IMR-90 (cell line): ENCODE data around the gene TMEM92. TPM values are rescaled to one million over a fixed set of nuclear protein-coding genes. Genes with fewer than 3 reads are reported as not detected.

Experiments
- ATAC-seq: fragments of 200-7000 bp; cut with Tn5 transposase; 2 replicates; pipeline ENCODE4 v1.9.1; 2020; ENCODE audit warnings: low read depth, mild to moderate bottlenecking, moderate library complexity
- BruUV-seq: library from RNA; stranded (reverse); fragments of 400-500 nt; replicated peaks from 2 replicates; lab custom pipeline; 2021; lab: Mats Ljungman, UMichigan
- CTCF ChIA-PET: fragments of 300-600 bp; formaldehyde crosslinking; extraction: SDS; loops from one replicate; lab custom pipeline; 2021; ENCODE audit warnings: antibody characterized with exemption; lab: Yijun Ruan, JAX
- POLR2A ChIA-PET: fragments of 300-600 bp; sonication (Branson Sonifier 250); formaldehyde crosslinking; loops from one replicate; lab custom pipeline; 2022; ENCODE audit warnings: antibody characterized with exemption; ENCODE audit not compliant: unreplicated experiment; lab: Charles Lee
- DNase-seq: peaks from one replicate; pipeline ENCODE4 v3.0.0; 2013
- H2AFZ ChIP-seq: replicated peaks from 2 replicates; pipeline ENCODE3; 2013; ENCODE audit warnings: low read length, mild to moderate bottlenecking; ENCODE audit not compliant: poor library complexity
- H2AK5ac ChIP-seq: 2 replicates; pipeline ENCODE4 v1.6.1; 2013; ENCODE audit warnings: low read depth, low read length, inconsistent platforms
- H2AK9ac ChIP-seq: replicated peaks from 2 replicates; pipeline ENCODE3; 2013; ENCODE audit warnings: mild to moderate bottlenecking, low read depth, low read length, moderate library complexity; ENCODE audit not compliant: poor library complexity
- H2BK120ac ChIP-seq: 2 replicates; pipeline ENCODE4 v1.6.1; 2013; ENCODE audit warnings: low read depth, low read length, inconsistent platforms
- H2BK15ac ChIP-seq: 3 replicates; pipeline ENCODE4 v1.6.1; 2013; ENCODE audit warnings: low read depth, low read length, inconsistent platforms
- H2BK20ac ChIP-seq: 2 replicates; pipeline ENCODE4 v1.6.1; 2013; ENCODE audit warnings: low read depth, mild to moderate bottlenecking, inconsistent platforms, low read length, moderate library complexity
- H2BK5ac ChIP-seq: 2 replicates; pipeline ENCODE4 v1.6.1; 2013; ENCODE audit warnings: mild to moderate bottlenecking, low read depth, low read length, inconsistent platforms; ENCODE audit not compliant: poor library complexity, severe bottlenecking
- H3K14ac ChIP-seq: replicated peaks from 2 replicates; pipeline ENCODE4 v1.6.1; 2013; ENCODE audit warnings: low read depth, low read length, inconsistent platforms
- H3K18ac ChIP-seq: 2 replicates; pipeline ENCODE4 v1.6.1; 2013; ENCODE audit warnings: low read depth, low read length, control low read depth
- H3K23ac ChIP-seq: 2 replicates; pipeline ENCODE4 v1.6.1; 2013; ENCODE audit warnings: low read depth, low read length, inconsistent platforms
- H3K27ac ChIP-seq: 2 replicates; pipeline ENCODE4 v1.5.1; 2013; ENCODE audit warnings: mild to moderate bottlenecking, control low read depth, low read length; ENCODE audit not compliant: insufficient read depth
- H3K27me3 ChIP-seq: 2 replicates; pipeline ENCODE4 v1.6.1; 2013; ENCODE audit warnings: low read length; ENCODE audit not compliant: control insufficient read depth, insufficient read depth
- H3K36me3 ChIP-seq: 2 replicates; pipeline ENCODE4 v1.6.1; 2013; ENCODE audit warnings: low read length, mixed read lengths; ENCODE audit not compliant: control insufficient read depth, insufficient read depth
- H3K4ac ChIP-seq: 2 replicates; pipeline ENCODE4 v1.6.1; 2013; ENCODE audit warnings: low read depth, low read length, inconsistent platforms
- H3K4me1 ChIP-seq: 2 replicates; pipeline ENCODE4 v1.6.1; 2013; ENCODE audit warnings: low read length, mixed read lengths; ENCODE audit not compliant: control insufficient read depth, insufficient read depth
- H3K4me2 ChIP-seq: 2 replicates; pipeline ENCODE4 v1.6.1; 2013; ENCODE audit warnings: low read depth, mild to moderate bottlenecking, control low read depth, low read length, moderate library complexity
- H3K4me3 ChIP-seq: 2 replicates; pipeline ENCODE4 v1.5.1; 2013; ENCODE audit warnings: low read depth, mild to moderate bottlenecking, control low read depth, low read length, moderate library complexity; ENCODE audit not compliant: insufficient read depth
- H3K56ac ChIP-seq: 2 replicates; pipeline ENCODE4 v1.6.1; 2013; ENCODE audit warnings: low read length, inconsistent platforms; ENCODE audit not compliant: insufficient read depth; ENCODE audit errors: extremely low read depth
- H3K79me1 ChIP-seq, 2 experiments: 2 replicates each; pipeline ENCODE4 v1.6.1; 2013; ENCODE audit warnings: low read length in 2 of 2, inconsistent platforms in 1 of 2, low read depth in 1 of 2
- H3K9ac ChIP-seq: 2 replicates; pipeline ENCODE4 v1.6.1; 2013; ENCODE audit warnings: low read depth, low read length, control low read depth
- H3K9me1 ChIP-seq: 2 replicates; pipeline ENCODE4 v1.6.1; 2013; ENCODE audit warnings: low read length, inconsistent platforms; ENCODE audit not compliant: insufficient read depth
- H3K9me3 ChIP-seq: 2 replicates; pipeline ENCODE4 v1.6.1; 2013; ENCODE audit warnings: low read length; ENCODE audit not compliant: control insufficient read depth, insufficient read depth
- H4K20me1 ChIP-seq: 2 replicates; pipeline ENCODE4 v1.6.1; 2013; ENCODE audit warnings: low read length, inconsistent platforms; ENCODE audit not compliant: insufficient read depth
- H4K5ac ChIP-seq: 2 replicates; pipeline ENCODE4 v1.6.1; 2013; ENCODE audit warnings: mild to moderate bottlenecking, low read depth, low read length, control low read depth
- H4K8ac ChIP-seq, 2 experiments: 2 replicates each; pipeline ENCODE4 v1.6.1; 2013; ENCODE audit warnings: low read depth in 2 of 2, low read length in 2 of 2, control low read depth in 1 of 2, inconsistent platforms in 1 of 2
- H4K91ac ChIP-seq: 2 replicates; pipeline ENCODE4 v1.6.1; 2013; ENCODE audit warnings: low read depth, low read length, inconsistent platforms; ENCODE audit not compliant: insufficient read depth
- MAFK ChIP-seq: IDR thresholded peaks from 2 replicates; pipeline ENCODE4 v1.6.1; 2012; ENCODE audit warnings: low read depth, low read length, improper control_type of control experiment
- WGBS, 2 experiments: methylation state at CpG; one replicate each; pipeline versions ENCODE4 v1.1.5 to v1.1.7; 2013; ENCODE audit warnings: missing lambda C conversion rate in 2 of 2; ENCODE audit not compliant: insufficient read length in 1 of 2; ENCODE audit errors: extremely low coverage in 2 of 2; 5-methylcytosine and 5-hydroxymethylcytosine counted together
- dilution Hi-C: fragments of 300-500 bp; cut with HindIII; formaldehyde crosslinking; loops from one replicate; pipeline ENCODE4 v1.14.3; 2018; ENCODE audit warnings: low sequenced_read_pairs; ENCODE audit not compliant: unreplicated experiment
- in situ Hi-C: fragments of 300-500 bp; cut with MboI; formaldehyde crosslinking; loops from 3 replicates; pipeline ENCODE4 v1.14.3; 2019; ENCODE audit warnings: low sequenced_read_pairs, inconsistent platforms, mixed read lengths
- intact Hi-C: fragments of 100-400 bp; cut with micrococcal nuclease; formaldehyde crosslinking; loops from 2 replicates; pipeline ENCODE4 v1.10.0; 2022
- polyA plus RNA-seq, 3 experiments: library from polyadenylated mRNA; depleted of rRNA; stranded (reverse); fragments of >200 nt; gene quantifications; 2 replicates each; pipeline ENCODE4 v1.2.3, GENCODE V29; 2012; ENCODE audit warnings: low replicate concordance in 1 of 3
- total RNA-seq: library from RNA; depleted of rRNA; stranded (reverse); fragments of >200 nt; gene quantifications from 2 replicates; pipeline ENCODE4 v1.2.3, GENCODE V29; 2012

The TMEM92 gene
- total and polyA plus RNA-seq, 2 of the 4 experiments (the other 2 are of a cell fraction): 0.18 to 1.7 TPM

DNA sequence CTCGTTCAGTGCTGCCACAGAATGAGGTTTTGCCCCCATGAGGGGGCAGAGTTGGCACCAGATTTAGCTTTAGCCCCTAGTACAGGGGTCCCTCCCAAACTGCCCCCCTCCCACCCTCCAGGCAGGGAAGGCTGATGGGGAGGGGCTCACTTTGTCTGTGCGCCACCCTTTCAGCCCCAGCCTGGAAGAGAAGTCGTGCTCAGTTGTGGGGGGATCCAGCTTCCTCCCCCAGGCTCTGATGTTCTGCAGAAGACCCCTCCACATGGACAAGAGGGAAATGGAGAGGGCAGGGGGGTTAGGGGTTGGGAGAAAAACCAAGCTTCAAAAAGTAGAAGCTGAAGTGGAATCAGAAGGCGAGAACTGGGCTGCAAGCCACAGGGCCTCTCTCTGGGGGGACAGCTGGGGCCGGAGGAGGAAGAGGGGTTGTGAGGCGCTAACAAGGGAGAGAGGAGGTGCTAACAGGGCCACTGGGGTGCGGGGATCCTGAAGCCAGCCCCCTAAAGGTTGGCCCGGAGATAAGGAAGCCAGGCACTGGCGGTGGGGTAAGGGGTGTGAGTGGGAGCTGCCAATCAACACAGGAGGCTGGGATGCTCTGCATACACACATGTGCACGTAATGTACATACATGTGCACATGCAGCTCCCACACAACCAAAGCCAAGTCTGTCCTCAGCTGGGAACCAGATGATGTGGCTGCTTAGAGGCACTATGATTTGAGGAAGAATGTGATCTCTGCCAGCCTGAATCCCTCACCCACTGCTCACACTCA lies 7.0 kb upstream of the TMEM92 start:
- peak overlapping the region; percentile 88 for H3K23ac ChIP-seq
- H4K91ac ChIP-seq: peak overlapping the region; percentile 97
- no peaks in the 10 kb centered on the region for H3K27me3 ChIP-seq
- H2AK5ac ChIP-seq: peak overlapping the region; percentile 99
- peak overlapping the region; percentile 100 for H2BK15ac ChIP-seq
- ATAC-seq (no peak), DNase-seq (peak; percentile 47)
- no TSS peak for BruUV-seq
- no peaks in the 10 kb centered on the region for H3K9me3 ChIP-seq
- peak overlapping the region; percentile 97 for H2BK20ac ChIP-seq
- H3K36me3 ChIP-seq: no peaks in the 10 kb centered on the region
- in situ Hi-C loops: no loop called here
- H3K4me3 ChIP-seq: no peak overlapping the region
- H2AFZ ChIP-seq: peak overlapping the region; percentile 90
- H3K4ac ChIP-seq: peak overlapping the region; percentile 98
- peak overlapping the region; percentile 99 for H2BK120ac ChIP-seq
- peak overlapping the region; percentile 88 for H3K27ac ChIP-seq
- TF ChIP-seq MAFK: no peak
- peak overlapping the region; percentile 92 for H3K18ac ChIP-seq
- WGBS, 2 experiments: 49% methylated on average over 3 of the region's 10 CpGs; no CpG with 5 or more reads in 1 of the 2 experiments
- peaks cover 15 to 83% of the 10 kb centered on the region in 2 experiments for H3K79me1 ChIP-seq
- H3K14ac ChIP-seq: peak overlapping the region; percentile 77
- H2AK9ac ChIP-seq: peak overlapping the region; percentile 99
- intact Hi-C loops: no loop called here
- peak overlapping the region; percentile 81 for H4K5ac ChIP-seq
- dilution Hi-C loops: no loop called here
- peaks cover 75% of the 10 kb centered on the region for H3K4me1 ChIP-seq
- H2BK5ac ChIP-seq: peak overlapping the region; percentile 91
- peaks cover 56% of the 10 kb centered on the region for H3K9me1 ChIP-seq
- peak overlapping the region; percentile 57 for H3K9ac ChIP-seq
- no peaks in the 10 kb centered on the region for H4K20me1 ChIP-seq
- ChIA-PET POLR2A (interaction anchor here (0.6 to 6.5 kb wide), 11 partner anchors 26 to 116 kb away, joined by 3 to 149 read pairs (median 4); partner anchors contain the start of gene COL1A1), CTCF (interaction anchor here (1.4 to 2.4 kb wide), 3 partner anchors 48 to 67 kb away, joined by 6 to 10 read pairs (median 7); no protein-coding TSS in a partner anchor)
- H3K4me2 ChIP-seq: peak overlapping the region; percentile 69
- peak overlapping the region; percentile 81 for H3K56ac ChIP-seq
- peak overlapping the region; percentile 64 to 91 for H4K8ac ChIP-seq
